ENCODE data around the gene ASCC1. TPM values are rescaled to one million over a fixed set of nuclear protein-coding genes. Genes with fewer than 3 reads are reported as not detected.

Gene ASCC1
- total and polyA plus RNA-seq, 2 experiments from 2014 or later = 31.8 to 38.7 TPM

DNA sequence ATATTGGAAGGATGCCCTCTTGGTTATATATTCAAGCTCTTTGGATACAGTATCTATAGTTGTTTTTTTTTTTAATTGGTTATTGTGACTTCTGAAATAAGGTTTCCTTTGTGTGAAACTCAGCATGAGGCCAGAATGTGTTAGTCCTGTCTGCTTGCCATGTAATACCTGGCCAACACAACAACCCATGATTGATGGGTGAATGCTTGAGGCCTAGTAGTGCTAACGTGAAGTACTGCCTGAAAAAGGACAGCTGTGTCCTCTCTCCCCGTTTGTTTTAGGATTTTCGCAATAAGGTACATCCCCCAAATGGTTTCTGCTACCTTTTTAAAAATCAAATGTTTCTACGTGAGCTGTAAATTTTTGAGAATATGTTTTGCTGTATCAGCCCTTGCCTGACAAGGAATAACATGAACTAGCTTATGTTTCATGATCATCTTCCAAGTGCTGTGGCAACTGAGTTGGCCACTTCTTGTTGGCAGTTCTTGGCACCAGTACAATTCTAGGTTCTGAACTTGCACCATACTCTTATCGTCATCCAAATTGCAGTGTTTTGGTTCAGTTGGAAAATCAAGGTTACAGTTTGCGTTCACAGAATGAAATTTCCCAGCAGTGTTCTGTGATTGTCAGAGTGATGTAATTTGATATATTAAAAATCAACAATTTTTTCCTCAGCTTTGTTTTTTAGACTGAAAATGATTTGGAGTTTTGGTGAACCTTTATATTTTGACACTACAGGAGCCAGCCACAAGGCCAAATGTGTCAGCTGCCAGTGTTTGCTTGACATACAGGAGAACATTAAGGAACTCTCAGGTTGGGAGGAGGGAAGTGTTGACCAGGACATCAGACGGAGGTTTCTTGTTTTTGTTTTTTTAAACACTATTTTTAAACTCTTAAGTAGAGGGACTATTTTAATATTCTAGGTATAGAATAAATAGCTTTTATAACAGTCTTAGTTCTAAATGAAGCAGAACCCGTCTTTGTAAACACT is 13.5 kb upstream of the ASCC1 start:
- no peaks in the 10 kb centered on the region for H3K9me2 ChIP-seq (replicated peaks; ENCODE audit: insufficient read depth)
- no peak overlapping the region for H3K4me3 ChIP-seq
- no peaks in the 10 kb centered on the region for H3K4me1 ChIP-seq (ENCODE audit: insufficient read depth)
- no peak overlapping the region for H2AFZ ChIP-seq
- DNase-seq (ENCODE audit: low spot score) = no peak
- H3K27me3 ChIP-seq = no peaks in the 10 kb centered on the region
- no peaks in the 10 kb centered on the region for H3K9me3 ChIP-seq (ENCODE audit: low read depth)
- no peak overlapping the region for H3K4me2 ChIP-seq
- H4K20me1 ChIP-seq (ENCODE audit: insufficient read depth, poor library complexity, severe bottlenecking) = no peaks in the 10 kb centered on the region
- TF ChIP-seq, protein P1, sequence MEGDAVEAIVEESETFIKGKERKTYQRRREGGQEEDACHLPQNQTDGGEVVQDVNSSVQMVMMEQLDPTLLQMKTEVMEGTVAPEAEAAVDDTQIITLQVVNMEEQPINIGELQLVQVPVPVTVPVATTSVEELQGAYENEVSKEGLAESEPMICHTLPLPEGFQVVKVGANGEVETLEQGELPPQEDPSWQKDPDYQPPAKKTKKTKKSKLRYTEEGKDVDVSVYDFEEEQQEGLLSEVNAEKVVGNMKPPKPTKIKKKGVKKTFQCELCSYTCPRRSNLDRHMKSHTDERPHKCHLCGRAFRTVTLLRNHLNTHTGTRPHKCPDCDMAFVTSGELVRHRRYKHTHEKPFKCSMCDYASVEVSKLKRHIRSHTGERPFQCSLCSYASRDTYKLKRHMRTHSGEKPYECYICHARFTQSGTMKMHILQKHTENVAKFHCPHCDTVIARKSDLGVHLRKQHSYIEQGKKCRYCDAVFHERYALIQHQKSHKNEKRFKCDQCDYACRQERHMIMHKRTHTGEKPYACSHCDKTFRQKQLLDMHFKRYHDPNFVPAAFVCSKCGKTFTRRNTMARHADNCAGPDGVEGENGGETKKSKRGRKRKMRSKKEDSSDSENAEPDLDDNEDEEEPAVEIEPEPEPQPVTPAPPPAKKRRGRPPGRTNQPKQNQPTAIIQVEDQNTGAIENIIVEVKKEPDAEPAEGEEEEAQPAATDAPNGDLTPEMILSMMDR (IDR thresholded peaks at IDR 0.05; ENCODE audit: poor library complexity) = no peak
- no peak for TF ChIP-seq EZH2 (IDR thresholded peaks at IDR 0.05; ENCODE audit: borderline replicate concordance)
- TF ChIP-seq EZH2phosphoT487 (IDR thresholded peaks at IDR 0.05; ENCODE audit: low read depth, severe bottlenecking, unreplicated experiment) = no peak
- peaks cover 70% of the 10 kb centered on the region for H3K79me2 ChIP-seq
- H3K27ac ChIP-seq = no peak overlapping the region
- 74% methylated on average over 8 of the region's 8 CpGs for WGBS (ENCODE audit: low lambda C conversion rate, missing lambda C conversion rate)
- H3K36me3 ChIP-seq (replicated peaks; ENCODE audit: insufficient read depth, low read depth) = no peaks in the 10 kb centered on the region

DNA sequence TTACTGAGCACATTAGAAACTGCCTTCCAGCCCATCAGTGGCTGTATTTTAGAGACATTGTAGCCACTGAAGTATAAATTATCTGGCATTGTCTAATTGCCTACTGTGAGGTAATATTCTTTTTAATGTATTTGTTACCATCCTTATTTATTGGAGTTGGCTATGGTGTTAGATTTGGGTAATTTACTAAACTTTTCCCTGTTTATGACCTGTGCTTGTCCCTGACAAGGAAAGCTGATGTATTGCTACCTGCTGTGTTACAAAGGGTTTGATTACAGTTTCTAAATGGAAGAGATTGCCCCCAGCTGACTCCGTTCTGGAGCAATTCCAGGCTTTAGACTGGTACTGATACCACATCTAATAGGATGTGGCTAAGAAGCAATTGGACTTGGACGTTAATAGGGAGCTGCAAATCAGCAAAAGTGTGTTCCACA is 12.3 kb upstream of the ASCC1 start:
- no peak overlapping the region for H3K27ac ChIP-seq
- no peaks in the 10 kb centered on the region for H4K20me1 ChIP-seq (ENCODE audit: insufficient read depth, poor library complexity, severe bottlenecking)
- no peaks in the 10 kb centered on the region for H3K9me3 ChIP-seq (ENCODE audit: low read depth)
- TF ChIP-seq EZH2 (IDR thresholded peaks at IDR 0.05; ENCODE audit: borderline replicate concordance) = no peak
- TF ChIP-seq EZH2phosphoT487 (IDR thresholded peaks at IDR 0.05; ENCODE audit: low read depth, severe bottlenecking, unreplicated experiment) = no peak
- TF ChIP-seq, protein P1 (IDR thresholded peaks at IDR 0.05; ENCODE audit: poor library complexity) = no peak
- no peaks in the 10 kb centered on the region for H3K4me1 ChIP-seq (ENCODE audit: insufficient read depth)
- peaks cover 80% of the 10 kb centered on the region for H3K79me2 ChIP-seq
- no peak overlapping the region for H3K4me3 ChIP-seq
- H3K9me2 ChIP-seq (replicated peaks; ENCODE audit: insufficient read depth) = no peaks in the 10 kb centered on the region
- no peaks in the 10 kb centered on the region for H3K27me3 ChIP-seq
- 85% methylated on average over 2 of the region's 2 CpGs for WGBS (ENCODE audit: low lambda C conversion rate, missing lambda C conversion rate)
- H3K36me3 ChIP-seq (replicated peaks; ENCODE audit: insufficient read depth, low read depth) = no peaks in the 10 kb centered on the region
- no peak overlapping the region for H3K4me2 ChIP-seq
- no peak for DNase-seq (ENCODE audit: low spot score)
- no peak overlapping the region for H2AFZ ChIP-seq

DNA sequence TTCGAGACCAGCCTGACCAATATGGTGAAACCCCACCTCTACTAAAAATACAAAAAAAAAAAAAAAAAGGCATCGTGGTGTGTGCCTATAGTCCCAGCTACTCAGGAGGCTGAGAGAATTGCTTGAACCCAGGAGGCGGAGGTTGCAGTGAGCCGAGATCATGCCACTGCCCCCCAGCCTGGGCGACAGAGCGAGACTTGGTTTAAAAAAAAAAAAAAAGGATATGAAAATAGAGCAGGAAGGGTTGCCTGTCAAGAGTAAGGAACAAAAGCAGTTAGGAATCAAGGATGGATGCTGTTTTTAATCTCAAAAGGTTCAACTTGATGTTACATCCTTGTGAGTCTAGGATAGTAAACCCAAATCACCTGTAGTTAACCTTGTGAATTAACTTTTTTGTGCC is 11.8 kb upstream of the ASCC1 start:
- DNase-seq (ENCODE audit: low spot score) = no peak
- 85% methylated on average over 6 of the region's 6 CpGs for WGBS (ENCODE audit: low lambda C conversion rate, missing lambda C conversion rate)
- H3K4me3 ChIP-seq = no peak overlapping the region
- peaks cover 3% of the 10 kb centered on the region for H4K20me1 ChIP-seq (ENCODE audit: insufficient read depth, poor library complexity, severe bottlenecking)
- peaks cover 85% of the 10 kb centered on the region for H3K79me2 ChIP-seq
- H3K27ac ChIP-seq = no peak overlapping the region
- no peaks in the 10 kb centered on the region for H3K9me2 ChIP-seq (replicated peaks; ENCODE audit: insufficient read depth)
- no peaks in the 10 kb centered on the region for H3K36me3 ChIP-seq (replicated peaks; ENCODE audit: insufficient read depth, low read depth)
- no peaks in the 10 kb centered on the region for H3K27me3 ChIP-seq
- no peak overlapping the region for H3K4me2 ChIP-seq
- no peaks in the 10 kb centered on the region for H3K4me1 ChIP-seq (ENCODE audit: insufficient read depth)
- H2AFZ ChIP-seq = no peak overlapping the region
- TF ChIP-seq EZH2 (IDR thresholded peaks at IDR 0.05; ENCODE audit: borderline replicate concordance) = no peak
- TF ChIP-seq EZH2phosphoT487 (IDR thresholded peaks at IDR 0.05; ENCODE audit: low read depth, severe bottlenecking, unreplicated experiment) = no peak
- TF ChIP-seq, protein P1 (IDR thresholded peaks at IDR 0.05; ENCODE audit: poor library complexity) = no peak
- no peaks in the 10 kb centered on the region for H3K9me3 ChIP-seq (ENCODE audit: low read depth)
